GM21381 (cell line): ENCODE measurements around the gene SRRM2.

Experiments used
- ATAC-seq: cut with Tn5 transposase; IDR thresholded peaks from one replicate; pipeline ENCODE4 v1.9.1; 2021; ENCODE audit warnings: mild to moderate bottlenecking, moderate library complexity; ENCODE audit not compliant: unreplicated experiment

SRRM2 gene

GRCh38 chr16:2787961-2788360 lies 35.5 kb downstream of the SRRM2 start:
- ATAC-seq = no peak

DNA sequence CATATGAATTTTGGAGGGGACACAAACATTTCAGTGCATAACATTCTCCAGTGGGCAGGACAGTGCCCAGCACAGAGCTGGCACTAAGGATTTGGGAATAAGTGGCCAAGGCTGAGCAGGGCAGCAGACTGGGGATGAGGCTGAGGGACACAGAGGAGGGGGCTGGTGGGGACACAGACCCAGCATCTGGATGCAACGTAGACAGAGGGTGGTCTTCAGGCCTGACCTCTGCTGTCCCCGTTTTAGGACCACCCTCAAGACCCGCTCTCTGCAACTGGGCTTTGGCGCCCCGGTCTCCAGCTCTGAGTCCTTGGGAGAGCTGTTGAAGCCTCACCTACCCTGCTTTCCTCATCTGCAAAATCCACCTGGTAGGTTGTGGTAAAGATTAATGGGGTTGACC lies 38.2 kb downstream of the SRRM2 start:
- ATAC-seq = no peak

- no peak for ATAC-seq
Measured at GRCh38 chr16:2791174-2791573, 38.7 kb downstream of the SRRM2 start.

DNA sequence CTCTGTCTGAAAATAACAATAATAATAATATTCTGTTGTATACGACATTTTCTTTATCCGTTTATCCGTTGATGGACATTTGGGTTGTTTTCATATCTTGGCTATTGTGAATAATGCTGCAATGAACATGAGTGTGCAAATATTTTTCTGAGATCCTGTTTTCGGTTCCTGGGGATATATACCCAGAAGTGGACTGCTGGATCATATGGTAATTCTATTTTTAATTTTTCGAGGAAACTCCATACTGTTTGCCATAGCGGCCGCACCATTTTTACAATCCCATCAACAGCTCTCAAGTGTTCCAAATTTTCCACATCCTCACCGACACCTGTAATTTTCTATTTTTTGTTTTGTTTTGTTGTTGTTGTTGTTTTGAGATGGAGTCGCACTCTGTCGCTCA lies 40.5 kb downstream of the SRRM2 start:
- ATAC-seq = no peak

DNA sequence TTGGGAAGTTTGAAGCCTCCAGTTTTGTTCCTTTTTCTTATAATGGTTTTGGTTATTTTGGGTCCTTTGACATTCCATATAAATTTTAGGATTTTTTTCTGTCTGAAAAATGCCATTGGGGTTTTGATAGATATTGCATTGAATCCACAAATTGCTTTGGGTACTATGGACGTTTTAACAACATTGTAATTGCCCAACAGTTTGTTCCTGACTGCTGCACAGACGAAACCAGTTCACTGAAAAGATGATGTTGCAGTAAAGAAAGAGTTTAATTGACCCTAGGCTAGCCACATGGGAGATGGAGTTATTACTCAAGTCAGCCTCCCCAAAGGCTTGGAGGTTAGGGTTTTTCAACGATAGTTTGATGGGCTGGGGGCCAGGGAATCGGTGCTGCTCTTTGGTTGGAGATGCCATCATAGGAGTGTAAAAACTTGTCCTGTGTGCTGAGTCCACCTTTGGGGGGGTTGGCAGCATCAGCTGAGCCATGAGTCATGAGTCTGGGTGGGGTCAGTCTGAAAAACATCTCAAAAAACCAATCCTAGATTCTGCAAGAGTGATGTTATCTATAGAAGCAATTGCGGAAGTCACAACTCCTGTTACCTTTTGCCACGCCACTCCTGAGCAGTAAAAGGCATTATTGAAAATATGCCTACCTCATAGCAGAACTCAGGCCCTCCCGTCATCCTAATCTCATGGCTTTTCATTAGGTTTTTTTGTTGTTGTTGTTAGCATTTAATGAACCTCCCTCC lies 43.1 kb downstream of the SRRM2 start:
- no peak for ATAC-seq

DNA sequence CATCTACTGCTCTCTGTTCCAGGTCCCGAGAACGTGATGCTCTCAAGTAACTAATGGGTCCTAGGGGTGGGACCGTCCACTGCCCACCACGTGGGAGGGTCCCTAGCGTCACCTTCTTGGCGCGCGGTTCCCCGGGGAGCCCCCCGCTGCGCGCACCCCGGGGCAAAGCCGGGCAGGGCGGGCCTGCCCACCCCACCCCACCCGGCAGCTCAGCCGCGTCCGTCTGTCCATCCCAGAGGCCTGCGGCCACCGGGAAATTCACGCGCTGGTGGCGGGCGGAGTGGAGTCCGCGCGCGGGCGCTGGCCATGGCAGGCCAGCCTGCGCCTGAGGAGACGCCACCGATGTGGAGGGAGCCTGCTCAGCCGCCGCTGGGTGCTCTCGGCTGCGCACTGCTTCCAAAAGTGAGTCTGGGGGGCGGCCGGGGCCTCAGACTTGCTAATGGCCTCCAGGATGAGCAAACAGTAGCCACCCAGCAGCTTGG lies 46.3 kb downstream of the SRRM2 start:
- no peak for ATAC-seq

GRCh38 chr16:2799205-2799858 lies 46.9 kb downstream of the SRRM2 start:
- ATAC-seq = no peak

GRCh38 chr16:2799859-2800226 lies 47.4 kb downstream of the SRRM2 start:
- no peak for ATAC-seq

- no peak for ATAC-seq
Measured at GRCh38 chr16:2803545-2804195, 51.2 kb downstream of the SRRM2 start.

DNA sequence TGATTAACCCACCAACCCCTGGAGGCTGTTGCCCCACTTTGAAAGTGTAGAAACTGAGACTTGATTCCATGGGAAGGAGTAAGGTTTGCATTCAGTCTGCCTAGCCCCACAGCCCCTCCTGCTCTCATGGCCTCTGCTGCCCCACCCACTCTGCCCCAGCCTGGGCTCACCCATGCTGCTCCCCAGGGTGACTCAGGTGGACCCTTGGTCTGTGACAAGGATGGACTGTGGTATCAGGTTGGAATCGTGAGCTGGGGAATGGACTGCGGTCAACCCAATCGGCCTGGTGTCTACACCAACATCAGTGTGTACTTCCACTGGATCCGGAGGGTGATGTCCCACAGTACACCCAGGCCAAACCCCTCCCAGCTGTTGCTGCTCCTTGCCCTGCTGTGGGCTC lies 52.3 kb downstream of the SRRM2 start:
- ATAC-seq = no peak

GRCh38 chr16:2806286-2806685 lies 53.8 kb downstream of the SRRM2 start:
- ATAC-seq = no peak

DNA sequence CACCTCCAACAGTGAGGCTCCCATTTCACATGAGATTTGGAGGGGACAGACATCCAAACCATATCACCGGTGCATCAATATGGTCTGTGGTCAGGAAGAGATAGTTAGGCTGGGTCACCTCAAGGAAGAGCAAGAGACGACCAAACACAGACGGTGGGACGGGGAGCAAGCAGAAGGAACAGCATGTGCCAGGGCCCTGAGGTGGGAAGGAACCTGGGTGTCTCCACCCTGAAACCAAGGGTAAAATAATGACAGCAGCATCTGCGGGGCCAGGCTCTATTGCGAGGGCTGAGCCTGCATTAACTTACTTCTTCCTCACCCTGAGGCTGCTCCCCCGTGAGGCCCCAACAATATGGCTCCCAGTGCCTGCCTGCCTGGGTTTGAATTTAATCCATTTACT lies 55.7 kb downstream of the SRRM2 start:
- ATAC-seq = no peak

- ATAC-seq = no peak
Measured at GRCh38 chr16:2809149-2809760, 56.8 kb downstream of the SRRM2 start.

GRCh38 chr16:2810651-2811050 lies 58.2 kb downstream of the SRRM2 start:
- no peak for ATAC-seq

DNA sequence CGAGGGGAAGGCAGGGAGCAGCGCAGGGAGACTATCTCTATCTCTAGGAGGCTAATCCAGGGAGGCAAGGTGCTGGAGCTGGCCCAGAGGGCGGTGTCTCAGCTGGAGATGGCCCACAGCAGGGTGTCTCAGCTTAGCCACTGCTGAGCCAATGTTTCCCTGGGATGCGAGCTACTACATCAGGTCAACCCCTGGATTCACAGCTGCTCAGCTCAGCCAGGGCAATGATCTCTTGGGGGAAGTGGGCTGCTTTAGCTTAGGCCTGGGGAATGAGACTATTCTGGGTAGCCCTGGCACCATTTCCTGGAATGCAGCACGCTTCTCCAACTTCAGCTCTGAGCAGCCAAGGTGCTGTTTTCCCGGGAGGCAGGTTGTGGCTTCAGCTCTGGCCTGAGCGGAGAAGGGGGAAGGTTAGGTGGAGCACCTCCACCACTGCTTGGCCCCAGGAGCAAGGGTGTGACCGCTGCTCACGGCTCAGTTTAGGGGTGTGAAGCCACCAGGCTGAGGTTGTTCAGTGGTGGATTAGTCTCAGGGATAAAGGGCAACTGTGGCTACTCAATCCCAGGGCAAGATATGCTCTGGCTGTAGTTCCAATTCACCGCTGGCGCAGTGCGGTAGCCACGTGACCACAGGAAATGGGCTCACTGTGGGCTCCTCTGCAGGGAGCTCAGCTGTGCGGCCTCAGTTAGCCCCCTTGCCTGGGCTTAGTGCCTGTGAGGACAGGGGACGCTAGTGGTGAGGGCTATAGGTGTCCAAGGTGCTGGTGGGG lies 59.4 kb downstream of the SRRM2 start:
- ATAC-seq = no peak

- no peak for ATAC-seq
Measured at GRCh38 chr16:2813771-2814221, 61.4 kb downstream of the SRRM2 start.

GRCh38 chr16:2814551-2815298 lies 62.3 kb downstream of the SRRM2 start:
- ATAC-seq = no peak

DNA sequence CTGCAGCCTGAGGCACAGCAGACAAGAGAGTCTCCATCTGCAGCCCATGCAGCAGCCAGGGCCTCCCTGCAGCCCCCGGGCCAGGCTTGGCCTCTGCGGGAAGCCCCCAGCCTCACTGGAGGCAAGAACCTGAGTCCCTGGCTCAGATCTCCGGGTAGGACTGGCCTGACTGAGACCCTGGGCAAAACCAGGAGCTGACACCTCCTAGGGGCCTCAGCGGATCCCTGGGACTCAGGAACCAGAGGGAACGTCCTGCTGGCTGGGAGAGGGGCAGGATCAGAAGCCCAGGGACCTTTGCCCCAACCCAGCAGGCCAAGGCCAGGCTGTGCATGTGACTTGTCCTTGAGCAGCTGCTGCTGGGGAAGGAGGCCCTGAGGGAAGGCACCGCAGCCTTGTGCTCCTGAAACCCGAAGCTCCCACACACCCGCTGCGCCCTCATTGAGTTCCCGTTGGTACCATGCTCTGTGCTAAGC lies 62.9 kb downstream of the SRRM2 start:
- no peak for ATAC-seq

- no peak for ATAC-seq
Measured at GRCh38 chr16:2816751-2817339, 64.4 kb downstream of the SRRM2 start, which contains the start of gene PRSS21. Gene PRSS21 (plus strand): TSS chr16:2817237. CDS start chr16:2817269, 32 bp downstream.
